Lung (tissue), 12 donors: ENCODE data around the gene RASAL1. TPM values are rescaled to one million over a fixed set of nuclear protein-coding genes. Genes with fewer than 3 reads are reported as not detected.

Source experiments
- ATAC-seq: fragments of 200-7000 bp; cut with Tn5 transposase; one replicate; pipeline ENCODE4 v1.9.1; 2020; ENCODE audit warnings: moderate number of reproducible peaks; ENCODE audit not compliant: insufficient read depth, low FRiP score
- DNase-seq, 3 donors: peaks; one replicate each; pipeline ENCODE4 v3.0.0-alpha.2; 2013 to 2017
- H3K27ac ChIP-seq, 2 donors: one replicate each; pipeline ENCODE4 v1.5.1; 2013; ENCODE audit warnings: mild to moderate bottlenecking in 2 of 2, moderate library complexity in 2 of 2, control low read depth in 1 of 2, inconsistent platforms in 1 of 2, low read depth in 1 of 2, low read length in 1 of 2
- H3K27me3 ChIP-seq, 3 donors: one replicate each; pipeline ENCODE4 v1.5.1; 2013; ENCODE audit warnings: low read length in 2 of 3; ENCODE audit not compliant: control insufficient read depth in 3 of 3, insufficient read depth in 3 of 3
- H3K36me3 ChIP-seq, 4 donors: one replicate each; pipeline ENCODE4 v1.5.1; 2013; ENCODE audit warnings: low read length in 4 of 4, mild to moderate bottlenecking in 1 of 4, moderate library complexity in 1 of 4; ENCODE audit not compliant: control insufficient read depth in 4 of 4, insufficient read depth in 4 of 4
- H3K4me1 ChIP-seq, 5 donors: one replicate each; pipeline ENCODE4 v1.5.1; 2013; ENCODE audit warnings: low read length in 5 of 5, mild to moderate bottlenecking in 2 of 5, moderate library complexity in 1 of 5; ENCODE audit not compliant: control insufficient read depth in 5 of 5, insufficient read depth in 5 of 5
- H3K4me3 ChIP-seq: one replicate; pipeline ENCODE4 v1.5.1; 2013; ENCODE audit warnings: mild to moderate bottlenecking, control low read depth, moderate library complexity
- H3K9ac ChIP-seq, 2 donors: one replicate each; pipeline ENCODE4 v1.5.1; 2013; ENCODE audit warnings: low read length in 2 of 2, control low read depth in 1 of 2; ENCODE audit not compliant: insufficient read depth in 1 of 2
- H3K9me3 ChIP-seq, 4 donors: one replicate each; pipeline ENCODE4 v1.5.1; 2013; ENCODE audit warnings: low read length in 3 of 4, mild to moderate bottlenecking in 1 of 4, moderate library complexity in 1 of 4; ENCODE audit not compliant: control insufficient read depth in 4 of 4, insufficient read depth in 3 of 4
- CTCF ChIP-seq: IDR thresholded peaks from 2 replicates; pipeline ENCODE4 v1.5.1; 2012; ENCODE audit warnings: mild to moderate bottlenecking; ENCODE audit errors: control extremely low read depth, extremely low read depth
- WGBS, 2 donors: extraction: QIAGEN DNeasy Blood & Tissue Kit; methylation state at CpG; one replicate each; pipeline ENCODE4 v1.1.7; 2013; 5-methylcytosine and 5-hydroxymethylcytosine counted together
- polyA plus RNA-seq, 2 donors: library from polyadenylated mRNA; stranded (reverse); fragments of 200-250 nt; gene quantifications; one replicate each; pipeline ENCODE4 v1.2.1, GENCODE V29; 2013
- total RNA-seq, 2 donors: library from RNA; depleted of rRNA in 1 of 2; stranded (reverse); fragments of >200 nt in 1 of 2; gene quantifications; one replicate each; pipeline ENCODE4 v1.2.1, GENCODE V29; 2014 to 2021
- donor health status: control.
- donor health status: control.
- donor health status: Bipolar disorder and iron deficiency.
- donor health status: healthy.
- donor health status: DM: yes; HTN: yes; CAD: no.

Gene RASAL1
- total and polyA plus RNA-seq, 4 donors: 0.09 to 1.8 (median 0.62) TPM

- Histone ChIP-seq H3K36me3 (no peaks in the 10 kb centered on the region), H3K27me3 (peaks cover 0 to 4% (median 2%) of the 10 kb centered on the region in 3 donors), H3K4me3 (no peak overlapping the region), H3K9me3 (no peaks in the 10 kb centered on the region), H3K9ac (no peak overlapping the region), H3K27ac (no peak overlapping the region), H3K4me1 (no peaks in the 10 kb centered on the region)
- DNase-seq: no peak
- no peak for TF ChIP-seq CTCF
- no peak for ATAC-seq
- 86 to 91% methylated on average over 22 of the region's 22 CpGs for WGBS, 2 donors
Measured at GRCh38 chr12:113115455-113116126, 20.0 kb downstream of the RASAL1 start.

GRCh38 chr12:113114447-113115178, 20.9 kb downstream of the RASAL1 start:
- ATAC-seq (no peak), DNase-seq (no peak)
- Histone ChIP-seq H3K4me1 (no peaks in the 10 kb centered on the region), H3K36me3 (no peaks in the 10 kb centered on the region), H3K27me3 (peaks cover 0 to 4% (median 2%) of the 10 kb centered on the region in 3 donors), H3K4me3 (no peak overlapping the region), H3K9me3 (no peaks in the 10 kb centered on the region), H3K9ac (no peak overlapping the region), H3K27ac (no peak overlapping the region)
- WGBS, 2 donors: 88% methylated on average over 19 of the region's 19 CpGs
- TF ChIP-seq CTCF: no peak

- Histone ChIP-seq H3K4me3 (no peak overlapping the region), H3K27me3 (peaks cover 0 to 4% (median 2%) of the 10 kb centered on the region in 3 donors), H3K9me3 (no peaks in the 10 kb centered on the region), H3K9ac (no peak overlapping the region), H3K4me1 (no peaks in the 10 kb centered on the region), H3K27ac (no peak overlapping the region), H3K36me3 (no peaks in the 10 kb centered on the region)
- 64 to 81% methylated on average over 2 of the region's 2 CpGs for WGBS, 2 donors
- DNase-seq (no peak), ATAC-seq (no peak)
- TF ChIP-seq CTCF: no peak
Measured at GRCh38 chr12:113113397-113113796, 22.2 kb downstream of the RASAL1 start.
